Activated naive CD4-positive, alpha-beta T cell treated with anti-CD3 and anti-CD28 coated beads, Interleukin-2, amount 10 ng/mL, durations not matched to agents 7 days and 5 days (primary cell): ENCODE measurements around the gene FSTL4.

Experiments
- CTCF ChIA-PET: fragments of 350-600 bp; sonication (Branson Sonifier 250); formaldehyde crosslinking; loops from one replicate; lab custom pipeline; 2021; ENCODE audit warnings: antibody characterized with exemption; lab: Charles Lee
- DNase-seq: peaks from one replicate; pipeline ENCODE4 v3.0.0-alpha.2; 2020
- H3K27ac Mint-ChIP-seq: one replicate; pipeline ENCODE4 v1.8.0; 2021; ENCODE audit warnings: mild to moderate bottlenecking, moderate library complexity, mixed read lengths
- H3K27me3 Mint-ChIP-seq: one replicate; pipeline ENCODE4 v1.8.0; 2021; ENCODE audit warnings: mild to moderate bottlenecking, mixed read lengths
- H3K36me3 Mint-ChIP-seq: one replicate; pipeline ENCODE4 v1.8.0; 2021; ENCODE audit warnings: mixed read lengths
- H3K4me1 Mint-ChIP-seq: one replicate; pipeline ENCODE4 v1.8.0; 2021; ENCODE audit warnings: mixed read lengths
- H3K4me3 Mint-ChIP-seq: one replicate; pipeline ENCODE4 v1.8.0; 2021; ENCODE audit warnings: mild to moderate bottlenecking, moderate library complexity, mixed read lengths
- H3K9me3 Mint-ChIP-seq: one replicate; pipeline ENCODE4 v1.8.0; 2021; ENCODE audit warnings: mixed read lengths

Gene FSTL4

GRCh38 chr5:133297293-133297692 is 315.0 kb downstream of the FSTL4 start:
- H3K27me3 Mint-ChIP-seq = peaks cover 8% of the 10 kb centered on the region
- DNase-seq = no peak
- CTCF ChIA-PET = interaction anchor here (1.3 kb wide), 1 partner anchor 184 kb away, joined by 6 read pairs; no protein-coding TSS in a partner anchor
- no peaks in the 10 kb centered on the region for H3K9me3 Mint-ChIP-seq
- no peaks in the 10 kb centered on the region for H3K36me3 Mint-ChIP-seq
- no peak overlapping the region for H3K4me3 Mint-ChIP-seq
- peaks cover 5% of the 10 kb centered on the region for H3K4me1 Mint-ChIP-seq
- no peak overlapping the region for H3K27ac Mint-ChIP-seq

GRCh38 chr5:133296624-133297023 is 315.7 kb downstream of the FSTL4 start:
- Mint-ChIP-seq H3K27ac (no peak overlapping the region), H3K36me3 (no peaks in the 10 kb centered on the region), H3K4me1 (peaks cover 5% of the 10 kb centered on the region), H3K4me3 (no peak overlapping the region), H3K27me3 (peaks cover 11% of the 10 kb centered on the region), H3K9me3 (no peaks in the 10 kb centered on the region)
- no peak for DNase-seq
- CTCF ChIA-PET = no interaction called here

- Mint-ChIP-seq H3K36me3 (no peaks in the 10 kb centered on the region), H3K27ac (no peak overlapping the region), H3K4me1 (peaks cover 5% of the 10 kb centered on the region), H3K9me3 (no peaks in the 10 kb centered on the region), H3K4me3 (no peak overlapping the region), H3K27me3 (peaks cover 5% of the 10 kb centered on the region)
- CTCF ChIA-PET = no interaction called here
- no peak for DNase-seq
Observed at GRCh38 chr5:133295520-133295919, 316.8 kb downstream of the FSTL4 start.

GRCh38 chr5:133294380-133294779 is 318.0 kb downstream of the FSTL4 start:
- H3K4me1 Mint-ChIP-seq = peaks cover 5% of the 10 kb centered on the region
- H3K27ac Mint-ChIP-seq = no peak overlapping the region
- CTCF ChIA-PET = no interaction called here

GRCh38 chr5:133293960-133294359 is 318.4 kb downstream of the FSTL4 start:
- Mint-ChIP-seq H3K4me1 (peaks cover 5% of the 10 kb centered on the region), H3K4me3 (no peak overlapping the region), H3K27ac (no peak overlapping the region), H3K9me3 (no peaks in the 10 kb centered on the region), H3K27me3 (peaks cover 5% of the 10 kb centered on the region), H3K36me3 (no peaks in the 10 kb centered on the region)
- no peak for DNase-seq
- CTCF ChIA-PET = no interaction called here

More at GRCh38 chr5:133294380-133294779, 318.0 kb downstream of the FSTL4 start:
- H3K27me3 Mint-ChIP-seq = peaks cover 5% of the 10 kb centered on the region
- H3K4me3 Mint-ChIP-seq = no peak overlapping the region
- H3K36me3 Mint-ChIP-seq = no peaks in the 10 kb centered on the region
- no peaks in the 10 kb centered on the region for H3K9me3 Mint-ChIP-seq
- no peak for DNase-seq

GRCh38 chr5:133292300-133292699 is 320.0 kb downstream of the FSTL4 start:
- CTCF ChIA-PET = no interaction called here
- H3K9me3 Mint-ChIP-seq = no peaks in the 10 kb centered on the region
- no peak overlapping the region for H3K27ac Mint-ChIP-seq
- no peak overlapping the region for H3K4me3 Mint-ChIP-seq
- no peaks in the 10 kb centered on the region for H3K4me1 Mint-ChIP-seq
- DNase-seq = no peak
- peaks cover 5% of the 10 kb centered on the region for H3K27me3 Mint-ChIP-seq
- H3K36me3 Mint-ChIP-seq = no peaks in the 10 kb centered on the region

GRCh38 chr5:133291524-133291923 is 320.8 kb downstream of the FSTL4 start:
- CTCF ChIA-PET = no interaction called here
- no peaks in the 10 kb centered on the region for H3K9me3 Mint-ChIP-seq
- H3K36me3 Mint-ChIP-seq = no peaks in the 10 kb centered on the region
- H3K27me3 Mint-ChIP-seq = peaks cover 5% of the 10 kb centered on the region
- H3K4me1 Mint-ChIP-seq = no peaks in the 10 kb centered on the region
- no peak for DNase-seq
- H3K27ac Mint-ChIP-seq = no peak overlapping the region
- no peak overlapping the region for H3K4me3 Mint-ChIP-seq

- Mint-ChIP-seq H3K4me3 (no peak overlapping the region), H3K9me3 (no peaks in the 10 kb centered on the region), H3K27me3 (peaks cover 5% of the 10 kb centered on the region), H3K4me1 (no peaks in the 10 kb centered on the region), H3K27ac (no peak overlapping the region), H3K36me3 (no peaks in the 10 kb centered on the region)
- no peak for DNase-seq
- CTCF ChIA-PET = no interaction called here
Observed at GRCh38 chr5:133290669-133291240, 321.6 kb downstream of the FSTL4 start.

GRCh38 chr5:133289686-133290367 is 322.5 kb downstream of the FSTL4 start:
- Mint-ChIP-seq H3K9me3 (no peaks in the 10 kb centered on the region), H3K4me3 (no peak overlapping the region), H3K27ac (no peak overlapping the region), H3K36me3 (no peaks in the 10 kb centered on the region), H3K4me1 (no peaks in the 10 kb centered on the region), H3K27me3 (peaks cover 8% of the 10 kb centered on the region)
- no peak for DNase-seq
- CTCF ChIA-PET = no interaction called here

- Mint-ChIP-seq H3K36me3 (no peaks in the 10 kb centered on the region), H3K27ac (no peak overlapping the region), H3K9me3 (no peaks in the 10 kb centered on the region), H3K4me3 (no peak overlapping the region), H3K4me1 (no peaks in the 10 kb centered on the region), H3K27me3 (peaks cover 8% of the 10 kb centered on the region)
- CTCF ChIA-PET = no interaction called here
- no peak for DNase-seq
Observed at GRCh38 chr5:133287500-133287899, 324.8 kb downstream of the FSTL4 start.

GRCh38 chr5:133286483-133286882 is 325.9 kb downstream of the FSTL4 start:
- CTCF ChIA-PET = no interaction called here
- no peak overlapping the region for H3K4me3 Mint-ChIP-seq
- peaks cover 10% of the 10 kb centered on the region for H3K27me3 Mint-ChIP-seq
- no peak overlapping the region for H3K27ac Mint-ChIP-seq
- H3K4me1 Mint-ChIP-seq = no peaks in the 10 kb centered on the region
- no peaks in the 10 kb centered on the region for H3K9me3 Mint-ChIP-seq
- DNase-seq = no peak
- H3K36me3 Mint-ChIP-seq = no peaks in the 10 kb centered on the region

GRCh38 chr5:133285583-133286021 is 326.7 kb downstream of the FSTL4 start:
- CTCF ChIA-PET = no interaction called here
- peaks cover 10% of the 10 kb centered on the region for H3K27me3 Mint-ChIP-seq
- H3K27ac Mint-ChIP-seq = no peak overlapping the region
- H3K36me3 Mint-ChIP-seq = no peaks in the 10 kb centered on the region
- no peaks in the 10 kb centered on the region for H3K9me3 Mint-ChIP-seq
- H3K4me3 Mint-ChIP-seq = no peak overlapping the region
- no peak for DNase-seq
- H3K4me1 Mint-ChIP-seq = no peaks in the 10 kb centered on the region

GRCh38 chr5:133284306-133284705 is 328.0 kb downstream of the FSTL4 start:
- H3K4me3 Mint-ChIP-seq = no peak overlapping the region
- H3K4me1 Mint-ChIP-seq = no peaks in the 10 kb centered on the region
- no peaks in the 10 kb centered on the region for H3K36me3 Mint-ChIP-seq

GRCh38 chr5:133278317-133278716 is 334.0 kb downstream of the FSTL4 start:
- H3K36me3 Mint-ChIP-seq = no peaks in the 10 kb centered on the region
- DNase-seq = no peak

More at GRCh38 chr5:133284306-133284705, 328.0 kb downstream of the FSTL4 start:
- peaks cover 10% of the 10 kb centered on the region for H3K27me3 Mint-ChIP-seq
- CTCF ChIA-PET = no interaction called here
- no peak overlapping the region for H3K27ac Mint-ChIP-seq
- no peak for DNase-seq
- no peaks in the 10 kb centered on the region for H3K9me3 Mint-ChIP-seq

GRCh38 chr5:133277744-133278143 is 334.6 kb downstream of the FSTL4 start:
- Mint-ChIP-seq H3K27ac (no peak overlapping the region), H3K36me3 (no peaks in the 10 kb centered on the region), H3K4me3 (no peak overlapping the region), H3K9me3 (no peaks in the 10 kb centered on the region), H3K27me3 (peaks cover 13% of the 10 kb centered on the region), H3K4me1 (no peaks in the 10 kb centered on the region)
- DNase-seq = no peak
- CTCF ChIA-PET = no interaction called here

More at GRCh38 chr5:133278317-133278716, 334.0 kb downstream of the FSTL4 start:
- Mint-ChIP-seq H3K27ac (no peak overlapping the region), H3K27me3 (peaks cover 13% of the 10 kb centered on the region), H3K4me1 (no peaks in the 10 kb centered on the region), H3K9me3 (no peaks in the 10 kb centered on the region), H3K4me3 (no peak overlapping the region)
- CTCF ChIA-PET = no interaction called here
